BLaER1 treated with 17β-estradiol and CSF1 and Interleukin-3, amounts not matched to agents 10 nM and 100 nM (cell line): ENCODE data around the gene AMZ2.
"Not testable (repeated sequence)": the region's sequence is repeated elsewhere in the genome, so short reads cannot be mapped to it uniquely, and the experiment has no call there.

ENCODE experiments used
- H3K27ac ChIP-seq, 11 experiments: shearing (Covaris generic); formaldehyde crosslinking; 2 replicates each; pipeline ENCODE4 v1.8.1; 2022
- H3K27me3 ChIP-seq, 11 experiments: shearing (Covaris generic); formaldehyde crosslinking; 2 replicates each; pipeline ENCODE4 v1.8.1; 2022
- H3K36me3 ChIP-seq, 11 experiments: shearing (Covaris generic); formaldehyde crosslinking; 2 replicates each; pipeline ENCODE4 v1.8.1; 2022
- H3K4me1 ChIP-seq, 10 experiments: shearing (Covaris generic); formaldehyde crosslinking; 2 replicates each; pipeline ENCODE4 v1.8.1; 2022
- H3K4me2 ChIP-seq, 11 experiments: shearing (Covaris generic); formaldehyde crosslinking; 2 replicates each; pipeline ENCODE4 v1.8.1; 2022
- H3K4me3 ChIP-seq, 10 experiments: shearing (Covaris generic); formaldehyde crosslinking; 2 replicates each; pipeline ENCODE4 v1.8.1; 2022
- H3K9ac ChIP-seq, 11 experiments: shearing (Covaris generic); formaldehyde crosslinking; 2 replicates each; pipeline ENCODE4 v1.8.1; 2022
- H3K9me3 ChIP-seq, 11 experiments: shearing (Covaris generic); formaldehyde crosslinking; replicated peaks in 1 of 11; 2 replicates each; pipeline ENCODE4 v1.8.1; 2022
- H4K20me1 ChIP-seq, 11 experiments: shearing (Covaris generic); formaldehyde crosslinking; 2 replicates each; pipeline ENCODE4 v1.8.1; 2022
- Cebpa-rat ChIP-seq, 11 experiments: shearing (Covaris generic); IDR thresholded peaks; 2 replicates each; pipeline ENCODE4 v1.8.1; 2022

The AMZ2 gene

GRCh38 chr17:68235336-68235791 lies 12.5 kb upstream of the AMZ2 start:
- not testable (repeated sequence) for H3K27me3 ChIP-seq, H3K36me3 ChIP-seq, H4K20me1 ChIP-seq, H3K9me3 ChIP-seq
- Histone ChIP-seq H3K4me2 (peak overlapping the region; percentile 71 to 87 (median 78)), H3K4me3 (0 out of 20 replicates have a peak overlapping the region, but pooled peaks of 1 of the 10 experiments have one; percentile 19), H3K4me1 (peaks cover 56 to 92% (median 62%) of the 10 kb centered on the region in 10 experiments), H3K27ac (peak overlapping the region; percentile 78 to 100 (median 85)), H3K9ac (peak overlapping the region; percentile 65 to 97 (median 75))

DNA sequence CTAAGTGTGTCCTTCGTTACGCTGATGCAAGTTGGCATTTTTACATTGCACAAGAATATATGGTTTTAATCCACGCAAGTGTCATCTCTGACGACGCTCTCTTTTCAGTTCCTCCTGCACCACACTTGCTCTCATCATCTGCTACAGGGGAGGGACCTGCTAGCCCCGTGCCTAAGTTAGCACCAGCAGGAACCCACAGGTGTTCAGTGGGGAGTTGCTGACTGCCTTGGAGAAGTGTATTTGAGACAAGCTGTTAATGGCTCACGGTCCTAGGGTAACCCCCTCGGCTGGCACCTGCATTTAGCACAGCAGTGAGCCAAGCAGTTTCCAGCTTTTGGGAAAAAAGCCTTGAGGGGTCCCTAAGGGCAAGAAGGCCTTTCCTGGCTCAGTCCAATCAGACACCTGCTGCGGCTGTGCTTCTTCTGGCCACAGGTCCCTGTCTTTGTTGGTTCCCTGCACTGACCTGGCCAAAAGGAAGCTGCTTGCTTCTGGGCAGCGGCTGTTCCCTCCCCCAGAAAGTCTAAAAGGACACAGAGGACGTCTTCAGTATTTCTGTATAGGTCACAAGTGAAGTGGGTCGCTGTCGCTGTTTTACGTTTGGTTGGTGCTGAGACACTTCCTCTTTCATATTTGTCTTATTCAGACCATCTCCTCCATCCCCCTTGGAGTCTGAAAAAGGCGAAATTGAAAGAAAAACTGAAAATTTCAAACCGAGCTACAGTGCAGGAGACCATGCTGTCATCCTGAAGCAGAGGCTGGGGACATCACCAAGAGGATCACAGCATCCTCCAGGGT lies 10.3 kb upstream of the AMZ2 start:
- peak overlapping the region; percentile 75 to 93 (median 80) for H3K9ac ChIP-seq
- H3K36me3 ChIP-seq, H3K27me3 ChIP-seq, H4K20me1 ChIP-seq, H3K9me3 ChIP-seq: not testable (repeated sequence)
- peaks cover 56 to 82% (median 65%) of the 10 kb centered on the region in 10 experiments for H3K4me1 ChIP-seq
- TF ChIP-seq Cebpa-rat (IDR thresholded peaks at IDR 0.05), result peak in 3 of 11 experiments; percentile 40 to 91 (median 50); a peak in 4 of 22 replicates
- peak overlapping the region; percentile 36 to 67 (median 54); a peak in 18 of 20 replicates for H3K4me3 ChIP-seq
- H3K4me2 ChIP-seq, result peak overlapping the region; percentile 80 to 98 (median 94)
- H3K27ac ChIP-seq, result peak overlapping the region; percentile 82 to 97 (median 86)

- Histone ChIP-seq H3K4me1 (peaks cover 53 to 74% (median 65%) of the 10 kb centered on the region in 10 experiments), H3K27me3 (no peaks in the 10 kb centered on the region), H4K20me1 (no peaks in the 10 kb centered on the region), H3K4me3 (peak overlapping the region; percentile 36 to 67 (median 54); a peak in 16 of 20 replicates), H3K27ac (peak overlapping the region; percentile 82 to 97 (median 86)), H3K36me3 (no peaks in the 10 kb centered on the region; a peak in 1 of 22 replicates), H3K9me3 (no peaks in the 10 kb centered on the region), H3K9ac (peak overlapping the region; percentile 75 to 93 (median 80)), H3K4me2 (peak overlapping the region; percentile 80 to 98 (median 94))
- no peak for TF ChIP-seq Cebpa-rat (IDR thresholded peaks at IDR 0.05)
Observed at GRCh38 chr17:68238164-68238870, 9.5 kb upstream of the AMZ2 start.

DNA sequence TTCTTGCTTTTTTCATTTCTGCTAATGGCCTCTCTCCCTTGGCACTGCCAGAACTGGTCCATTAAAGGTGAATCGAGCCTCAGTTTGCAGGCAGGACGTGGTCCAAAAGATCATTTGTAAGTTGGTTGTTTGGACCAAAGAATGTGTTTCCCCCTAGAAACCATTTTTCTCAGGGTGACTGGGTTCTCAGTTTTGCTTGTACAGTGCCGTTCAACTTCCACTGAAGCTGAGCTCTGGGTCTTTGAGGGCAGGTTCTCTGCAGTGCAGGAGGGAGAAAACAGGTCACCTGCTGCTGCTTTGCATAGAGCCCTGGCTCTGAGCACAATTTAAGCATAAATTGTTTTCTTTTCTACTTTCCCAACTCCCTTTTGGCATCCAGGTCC lies 9.0 kb upstream of the AMZ2 start:
- Histone ChIP-seq H3K4me3 (no peak overlapping the region), H4K20me1 (no peaks in the 10 kb centered on the region), H3K9ac (peak overlapping the region in 10 of 11 experiments; percentile 3 to 93 (median 80); a peak in 12 of 22 replicates), H3K4me1 (peaks cover 53 to 69% (median 64%) of the 10 kb centered on the region in 10 experiments), H3K4me2 (peak overlapping the region; percentile 80 to 98 (median 94)), H3K9me3 (no peaks in the 10 kb centered on the region), H3K27me3 (no peaks in the 10 kb centered on the region), H3K27ac (peak overlapping the region; percentile 82 to 97 (median 86); a peak in 21 of 22 replicates), H3K36me3 (no peaks in the 10 kb centered on the region; a peak in 1 of 22 replicates)
- TF ChIP-seq Cebpa-rat (IDR thresholded peaks at IDR 0.05), result no peak

DNA sequence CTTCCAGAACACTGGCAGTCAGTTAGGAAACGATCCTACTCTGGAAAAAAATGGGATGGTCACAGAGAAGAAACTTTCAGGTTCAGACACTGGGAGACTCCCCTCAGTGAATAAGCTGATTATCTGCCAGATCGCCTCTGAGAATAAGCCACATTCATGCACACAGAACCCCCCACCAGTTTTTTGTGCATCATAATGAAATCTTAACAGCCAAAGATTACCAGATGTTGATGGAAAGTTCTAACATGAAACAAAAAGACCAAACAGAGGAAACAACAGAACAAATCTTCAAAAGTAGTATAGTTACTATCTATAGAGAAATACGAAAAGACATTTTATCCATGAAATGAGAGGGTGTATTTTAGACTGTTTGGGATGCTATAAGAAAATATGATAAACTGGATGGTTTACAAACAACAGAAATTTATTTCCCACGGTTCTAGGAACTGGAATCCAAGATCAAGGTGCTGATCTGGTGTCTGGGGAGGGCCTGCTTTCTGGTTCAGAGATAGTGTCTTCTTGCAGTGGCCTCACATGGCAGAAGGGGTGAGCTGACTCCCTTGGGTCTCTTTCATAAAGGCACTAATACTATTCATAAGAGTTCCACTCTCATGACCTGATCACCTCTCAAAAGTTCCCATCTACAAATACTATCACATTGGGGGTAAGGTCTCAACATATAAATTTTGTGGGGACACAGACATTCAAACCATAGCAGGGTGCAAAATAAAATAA lies 8.0 kb upstream of the AMZ2 start:
- Histone ChIP-seq H3K27me3 (no peaks in the 10 kb centered on the region), H3K9me3 (no peaks in the 10 kb centered on the region), H3K4me1 (peaks cover 43 to 60% (median 54%) of the 10 kb centered on the region in 10 experiments), H3K9ac (peak overlapping the region in 4 of 11 experiments; percentile 29 to 80 (median 54); a peak in 5 of 22 replicates), H3K36me3 (no peaks in the 10 kb centered on the region), H4K20me1 (no peaks in the 10 kb centered on the region), H3K4me2 (peak overlapping the region; percentile 80 to 98 (median 94); a peak in 21 of 22 replicates), H3K4me3 (no peak overlapping the region), H3K27ac (peak overlapping the region in 8 of 11 experiments; percentile 17 to 97 (median 85); a peak in 11 of 22 replicates)
- TF ChIP-seq Cebpa-rat (IDR thresholded peaks at IDR 0.05), result no peak

- H3K4me2 ChIP-seq, result peak overlapping the region; percentile 76 to 98 (median 95)
- peak overlapping the region; percentile 89 to 97 (median 94); a peak in 21 of 22 replicates for H3K9ac ChIP-seq
- peak overlapping the region; percentile 64 to 88 (median 72) for H3K4me3 ChIP-seq
Observed at GRCh38 chr17:68246271-68247028, 1.4 kb upstream of the AMZ2 start.

DNA sequence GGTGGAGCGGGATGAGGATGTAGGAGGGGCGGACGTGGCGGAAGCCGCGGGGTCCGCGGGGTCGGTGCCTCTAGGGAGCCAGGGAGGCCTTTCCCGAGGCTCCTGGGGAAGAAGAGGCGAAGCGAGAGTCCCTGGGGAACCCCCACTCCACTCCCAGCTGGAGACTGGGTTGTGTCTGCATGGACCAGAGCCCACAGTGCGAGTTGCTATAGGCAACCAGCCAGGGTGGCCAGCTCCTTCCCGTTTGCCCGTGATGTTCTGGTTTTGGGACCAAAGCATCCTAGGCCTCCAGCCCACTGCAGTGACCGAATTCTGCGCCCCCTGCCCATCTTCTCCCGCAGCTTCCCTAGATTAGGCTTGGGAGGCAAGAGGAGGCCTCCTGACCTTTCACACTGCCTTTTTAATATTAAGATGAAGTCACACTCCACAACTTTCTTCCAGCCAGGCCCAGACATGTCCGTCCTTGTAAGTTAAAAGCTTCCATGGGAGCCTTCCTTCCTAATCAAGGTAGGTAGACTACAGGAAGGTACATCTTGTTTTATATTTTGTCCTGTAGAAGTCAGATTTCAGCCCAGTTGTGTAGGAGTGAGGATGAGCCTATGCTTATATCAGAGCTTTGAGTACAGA lies 469 bp downstream of the AMZ2 start:
- Histone ChIP-seq H3K4me3 (peak overlapping the region; percentile 64 to 88 (median 72)), H3K4me1 (peaks cover 41 to 66% (median 55%) of the 10 kb centered on the region in 10 experiments), H3K9me3 (no peaks in the 10 kb centered on the region), H3K27ac (peak overlapping the region; percentile 92 to 98 (median 95)), H3K36me3 (peaks cover 4 to 25% (median 15%) of the 10 kb centered on the region in 11 experiments; a peak in 17 of 22 replicates), H3K27me3 (no peaks in the 10 kb centered on the region), H4K20me1 (no peaks in the 10 kb centered on the region), H3K9ac (peak overlapping the region; percentile 89 to 97 (median 94)), H3K4me2 (peak overlapping the region; percentile 88 to 99 (median 96))
- TF ChIP-seq Cebpa-rat (IDR thresholded peaks at IDR 0.05), result no peak

More at GRCh38 chr17:68246271-68247028, 1.4 kb upstream of the AMZ2 start:
- H3K27ac ChIP-seq, result peak overlapping the region; percentile 92 to 98 (median 95)
- no peak for TF ChIP-seq Cebpa-rat (IDR thresholded peaks at IDR 0.05)
- H3K4me1 ChIP-seq, result peaks cover 35 to 48% (median 40%) of the 10 kb centered on the region in 10 experiments
- H3K36me3 ChIP-seq, result peaks cover 0 to 8% (median 6%) of the 10 kb centered on the region in 11 experiments; a peak in 16 of 22 replicates
- no peaks in the 10 kb centered on the region for H3K27me3 ChIP-seq
- H3K9me3 ChIP-seq, result no peaks in the 10 kb centered on the region
- no peaks in the 10 kb centered on the region for H4K20me1 ChIP-seq
